GM10266 (cell line): Measurements from ENCODE around the gene AOAH.

Experiments
- DNase-seq: peaks from one replicate; pipeline ENCODE4 v3.0.0; 2012; ENCODE audit errors: extremely low spot score
- TF ChIP-seq, protein P1 (sequence below): IDR thresholded peaks from 2 replicates; pipeline ENCODE4 v1.5.1; 2012; ENCODE audit warnings: mild to moderate bottlenecking, low read depth; ENCODE audit not compliant: control insufficient read depth, insufficient read depth; ENCODE audit errors: missing control alignments

AOAH gene

DNA sequence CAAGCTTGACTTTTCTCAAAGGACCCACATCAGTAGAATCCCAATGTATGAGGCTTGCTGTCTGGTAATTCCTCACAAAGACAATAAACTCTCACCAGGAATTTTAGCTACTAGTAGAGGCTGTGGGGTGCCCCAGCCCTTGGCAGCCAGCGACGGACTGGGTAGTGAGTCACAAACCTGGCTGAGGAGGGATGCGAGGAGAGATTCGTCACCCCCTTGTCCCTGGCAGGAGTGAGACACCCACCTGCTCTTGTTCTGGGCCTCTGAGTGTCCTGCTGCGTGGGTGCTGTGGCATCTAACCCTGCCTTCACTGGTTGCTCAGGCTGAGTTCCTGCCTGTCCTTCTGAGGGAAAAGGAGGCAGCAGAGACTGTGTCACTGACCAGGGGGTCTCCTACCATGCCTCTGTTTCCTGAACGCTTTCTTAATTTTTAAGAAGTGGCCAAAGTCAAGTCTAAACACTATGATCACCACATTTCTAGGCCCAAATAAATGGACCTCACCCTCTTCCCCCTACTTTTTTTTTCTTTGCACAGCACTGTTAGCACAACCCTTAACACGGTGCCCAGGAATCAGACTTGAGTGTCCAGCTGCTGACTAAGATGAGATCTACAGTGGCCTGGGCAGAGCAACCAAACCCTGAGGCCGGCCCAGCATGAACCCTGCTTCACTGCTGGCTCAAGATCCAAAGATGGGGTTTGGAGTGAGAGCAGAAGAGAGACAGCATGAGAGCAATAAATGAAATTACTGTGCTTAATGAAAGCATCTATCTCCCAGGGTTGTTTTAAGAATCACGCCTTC is 188.2 kb downstream of the AOAH start:
- no peak for DNase-seq
- TF ChIP-seq, protein P1, sequence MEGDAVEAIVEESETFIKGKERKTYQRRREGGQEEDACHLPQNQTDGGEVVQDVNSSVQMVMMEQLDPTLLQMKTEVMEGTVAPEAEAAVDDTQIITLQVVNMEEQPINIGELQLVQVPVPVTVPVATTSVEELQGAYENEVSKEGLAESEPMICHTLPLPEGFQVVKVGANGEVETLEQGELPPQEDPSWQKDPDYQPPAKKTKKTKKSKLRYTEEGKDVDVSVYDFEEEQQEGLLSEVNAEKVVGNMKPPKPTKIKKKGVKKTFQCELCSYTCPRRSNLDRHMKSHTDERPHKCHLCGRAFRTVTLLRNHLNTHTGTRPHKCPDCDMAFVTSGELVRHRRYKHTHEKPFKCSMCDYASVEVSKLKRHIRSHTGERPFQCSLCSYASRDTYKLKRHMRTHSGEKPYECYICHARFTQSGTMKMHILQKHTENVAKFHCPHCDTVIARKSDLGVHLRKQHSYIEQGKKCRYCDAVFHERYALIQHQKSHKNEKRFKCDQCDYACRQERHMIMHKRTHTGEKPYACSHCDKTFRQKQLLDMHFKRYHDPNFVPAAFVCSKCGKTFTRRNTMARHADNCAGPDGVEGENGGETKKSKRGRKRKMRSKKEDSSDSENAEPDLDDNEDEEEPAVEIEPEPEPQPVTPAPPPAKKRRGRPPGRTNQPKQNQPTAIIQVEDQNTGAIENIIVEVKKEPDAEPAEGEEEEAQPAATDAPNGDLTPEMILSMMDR = no peak

DNA sequence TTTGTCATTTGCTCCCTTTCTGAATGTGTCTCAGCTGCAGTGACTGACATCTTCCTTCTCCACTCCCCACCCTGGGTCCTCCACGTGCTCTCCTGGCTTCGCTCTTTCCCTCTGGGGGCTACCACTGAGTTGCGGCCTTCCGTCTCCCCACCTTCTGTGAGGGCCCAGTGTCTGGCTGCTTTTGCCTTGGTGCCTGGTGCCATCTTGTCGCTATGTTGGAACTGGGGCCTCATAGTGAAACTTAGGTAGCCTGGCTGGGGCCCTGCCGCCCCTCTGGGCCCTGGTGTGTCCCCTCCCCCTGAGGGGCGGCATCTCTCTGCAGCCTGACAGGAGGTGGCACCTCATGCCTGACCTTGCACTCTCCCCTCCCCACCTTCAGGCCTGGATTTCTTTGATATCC is 190.6 kb downstream of the AOAH start:
- DNase-seq = no peak
- TF ChIP-seq, protein P1 = no peak

DNA sequence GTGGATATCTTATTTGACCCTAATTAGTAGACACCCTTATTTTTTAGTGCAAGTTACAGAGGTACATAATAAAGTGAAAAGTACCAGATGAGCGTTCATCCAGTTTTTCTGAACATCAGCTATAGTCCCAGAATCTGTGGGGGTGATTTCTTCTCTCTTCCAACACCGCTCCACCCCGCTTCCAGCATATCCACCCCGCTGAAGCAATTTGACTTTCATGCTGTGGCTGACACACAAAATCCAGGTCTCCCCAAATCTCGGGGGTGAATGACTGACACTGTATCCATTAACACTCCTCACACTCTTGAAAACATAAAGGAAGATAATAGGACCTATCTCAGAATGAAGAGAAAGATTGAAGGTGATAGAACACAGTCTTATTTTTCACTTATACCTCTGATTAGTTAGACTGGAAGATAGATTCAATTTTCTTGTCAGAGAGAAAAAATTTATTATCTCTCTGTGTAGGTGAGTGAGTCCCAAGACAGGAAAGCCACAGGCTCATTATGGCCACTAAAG is 191.3 kb downstream of the AOAH start:
- TF ChIP-seq, protein P1 = no peak
- DNase-seq = no peak

DNA sequence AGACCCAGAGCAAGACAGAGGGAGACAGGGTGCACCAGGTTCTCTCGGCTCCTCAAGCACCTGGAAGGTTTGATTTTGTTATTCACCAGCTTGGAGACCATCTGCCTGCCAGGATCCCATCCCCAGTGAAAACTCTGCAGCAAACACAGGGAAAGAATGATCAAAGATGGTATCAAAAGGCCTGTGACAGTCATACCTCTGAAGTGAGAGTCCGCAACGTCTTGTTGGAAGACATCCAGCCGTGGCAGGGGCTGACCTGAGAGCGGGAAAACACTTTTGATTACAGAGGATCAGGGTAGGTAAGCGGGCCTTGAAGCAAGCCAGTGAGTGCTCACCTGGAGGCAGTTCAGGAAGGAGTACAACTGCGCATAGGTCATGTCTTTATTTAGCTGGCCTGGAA is 192.3 kb downstream of the AOAH start:
- TF ChIP-seq, protein P1 = no peak
- no peak for DNase-seq

DNA sequence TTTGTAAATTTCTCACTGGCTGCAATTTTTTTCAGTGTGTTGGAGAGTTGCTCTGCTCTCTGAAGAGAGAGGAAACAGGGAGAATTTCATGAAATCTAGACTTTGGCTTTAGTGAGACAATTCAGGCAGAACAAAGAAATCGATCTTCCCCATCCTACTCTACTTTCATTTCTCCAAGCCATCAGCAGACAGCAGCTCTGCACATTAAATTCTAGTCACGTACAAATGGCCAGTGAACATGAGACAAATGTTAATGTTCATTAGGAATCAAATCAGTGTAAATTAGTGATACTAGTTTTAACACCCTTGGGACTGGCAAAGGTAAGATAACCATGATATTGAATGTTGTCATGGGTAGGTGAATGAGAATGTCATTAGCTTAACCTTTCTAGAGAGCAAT is 193.8 kb downstream of the AOAH start:
- DNase-seq = no peak
- TF ChIP-seq, protein P1 = no peak

DNA sequence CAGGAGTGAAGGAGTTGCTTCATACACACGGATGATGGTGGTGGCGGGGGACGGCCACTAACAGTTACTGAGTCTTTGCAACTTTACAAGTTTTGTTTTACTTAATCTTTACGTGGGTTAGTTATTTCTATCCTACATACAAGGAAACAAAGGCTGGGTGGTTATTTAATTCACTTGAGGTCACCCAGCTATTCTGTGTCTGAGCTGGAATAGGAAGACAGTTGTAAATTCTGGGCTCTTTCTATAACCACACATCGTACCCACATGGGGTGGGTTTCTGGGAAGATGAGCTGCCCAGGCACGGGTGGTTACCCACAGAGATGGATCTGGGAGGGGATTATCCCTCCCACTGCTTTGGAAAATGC is 196.8 kb downstream of the AOAH start:
- no peak for DNase-seq

More for the DNA sequence above, 196.8 kb downstream of the AOAH start:
- TF ChIP-seq, protein P1 = no peak
